ENCODE results near the gene CDKN2D. TPM values are rescaled to one million over a fixed set of nuclear protein-coding genes. Genes with fewer than 3 reads are reported as not detected.
"Not testable (repeated sequence)": the region's sequence is repeated elsewhere in the genome, so short reads cannot be mapped to it uniquely, and the experiment has no call there.

CDKN2D gene
- total RNA-seq, 1 donor from 2014 or later = 16.5 TPM

DNA sequence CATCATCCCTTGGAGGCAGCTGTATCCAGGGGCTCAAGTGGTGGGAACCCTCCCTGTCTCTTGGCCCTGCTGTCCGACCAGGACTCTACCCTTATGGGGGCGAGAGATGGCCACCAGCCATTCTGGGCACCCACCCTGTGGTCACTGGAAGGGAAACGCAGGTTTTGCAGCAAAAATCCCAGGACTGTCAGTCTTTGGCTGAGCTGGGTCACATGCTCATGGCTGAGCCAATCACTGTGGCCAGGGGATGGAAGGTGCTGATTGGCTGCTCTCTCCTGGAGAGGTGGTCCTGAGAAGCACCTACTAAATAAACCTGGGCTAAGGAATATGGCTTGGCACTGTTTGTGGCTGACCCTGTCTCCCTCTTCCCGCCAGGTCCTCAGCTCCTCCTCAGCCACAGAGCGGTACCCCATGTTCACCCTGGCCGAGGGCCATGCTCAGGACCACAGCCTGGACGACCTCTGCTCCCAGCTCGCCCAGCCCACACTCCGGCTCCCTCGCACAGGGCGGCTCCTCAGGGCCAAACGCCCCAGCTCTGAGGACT, 16.2 kb downstream of the CDKN2D start:
- no peak for DNase-seq (ENCODE audit: low read depth)

DNA sequence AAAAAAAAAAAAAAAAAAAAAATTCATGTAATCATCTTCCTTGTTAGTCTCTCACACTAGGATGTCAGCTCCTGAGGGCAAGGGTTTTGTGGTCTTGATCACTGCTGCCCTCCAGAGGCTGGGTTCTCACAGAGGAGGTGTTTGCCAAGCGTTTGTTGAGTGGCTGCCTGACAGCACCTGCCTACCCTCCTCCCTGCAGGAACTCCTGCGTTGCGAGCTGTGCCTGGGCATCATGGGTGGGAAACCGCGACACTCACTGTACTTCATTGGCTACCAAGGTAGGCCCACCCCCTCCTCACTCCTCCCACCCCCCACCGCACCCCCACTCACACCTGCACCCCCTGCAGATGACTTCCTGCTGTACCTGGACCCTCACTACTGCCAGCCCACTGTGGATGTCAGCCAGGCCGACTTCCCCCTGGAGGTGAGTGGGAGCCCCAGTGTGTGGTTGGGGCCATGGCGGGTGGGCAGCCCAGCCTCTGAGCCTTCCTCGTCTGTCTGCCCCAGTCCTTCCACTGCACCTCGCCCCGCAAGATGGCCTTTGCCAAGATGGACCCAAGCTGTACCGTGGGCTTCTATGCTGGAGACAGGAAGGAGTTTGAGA, 17.0 kb downstream of the CDKN2D start:
- peak; percentile 25 for DNase-seq (ENCODE audit: low read depth)

DNA sequence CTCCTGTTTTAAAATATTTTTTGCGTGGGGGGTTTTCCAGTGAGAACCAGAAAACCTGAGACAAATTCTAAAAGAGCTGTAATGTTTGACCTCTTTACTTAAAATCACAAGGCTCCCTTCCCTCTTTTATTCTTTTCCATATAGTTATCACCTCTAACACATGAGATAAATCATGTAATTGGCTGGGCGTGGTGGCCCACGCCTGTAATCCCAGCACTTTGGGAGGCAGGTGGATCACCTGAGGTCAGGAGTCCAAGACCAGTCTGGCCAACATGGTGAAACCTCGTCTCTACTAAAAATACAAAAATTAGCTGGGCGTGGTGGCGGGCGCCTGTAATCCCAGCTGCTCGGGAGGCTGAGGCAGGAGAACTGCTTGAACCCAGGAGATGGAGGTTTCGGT, 17.8 kb downstream of the CDKN2D start:
- DNase-seq (ENCODE audit: low read depth) = not testable (repeated sequence)

DNA sequence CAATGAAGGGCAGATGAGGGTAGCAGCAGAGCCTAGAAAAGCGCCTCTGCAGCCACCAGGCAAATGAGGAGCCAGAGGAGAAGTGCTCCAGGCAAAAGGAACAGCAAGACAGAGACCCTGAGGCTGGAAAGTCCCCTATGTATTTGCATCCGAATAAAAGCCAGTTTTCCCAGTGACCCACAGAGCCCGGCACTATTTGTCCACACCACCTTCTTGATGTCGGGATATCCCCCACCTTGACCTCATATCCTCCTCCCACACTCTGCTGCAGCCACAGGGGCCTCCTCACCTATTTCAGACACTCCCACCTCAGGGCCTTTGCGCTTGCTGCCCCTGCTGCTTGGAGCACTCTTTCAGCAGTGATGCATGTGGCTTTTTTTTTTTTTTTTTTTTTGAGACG, 18.4 kb downstream of the CDKN2D start:
- DNase-seq (ENCODE audit: low read depth) = no peak

DNA sequence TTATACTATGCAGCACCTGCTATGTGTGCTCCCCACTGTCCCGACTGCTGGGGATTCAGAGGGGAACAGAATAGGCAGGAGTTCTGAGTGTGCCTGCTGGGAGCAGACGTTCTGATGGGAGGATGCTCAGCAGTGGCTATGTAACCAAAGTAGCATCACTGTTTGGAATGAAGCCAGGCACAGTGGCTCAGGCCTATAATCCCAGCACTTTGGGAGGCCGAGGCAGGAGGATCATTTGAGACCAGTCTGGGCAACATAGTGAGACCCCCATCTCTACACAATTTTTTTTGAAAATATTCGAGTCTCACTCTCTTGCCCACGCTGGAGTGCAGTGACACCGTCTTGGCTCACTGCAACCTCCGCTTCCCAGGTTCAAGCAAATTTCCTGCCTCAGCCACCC, 19.0 kb downstream of the CDKN2D start:
- DNase-seq (ENCODE audit: low read depth) = no peak

DNA sequence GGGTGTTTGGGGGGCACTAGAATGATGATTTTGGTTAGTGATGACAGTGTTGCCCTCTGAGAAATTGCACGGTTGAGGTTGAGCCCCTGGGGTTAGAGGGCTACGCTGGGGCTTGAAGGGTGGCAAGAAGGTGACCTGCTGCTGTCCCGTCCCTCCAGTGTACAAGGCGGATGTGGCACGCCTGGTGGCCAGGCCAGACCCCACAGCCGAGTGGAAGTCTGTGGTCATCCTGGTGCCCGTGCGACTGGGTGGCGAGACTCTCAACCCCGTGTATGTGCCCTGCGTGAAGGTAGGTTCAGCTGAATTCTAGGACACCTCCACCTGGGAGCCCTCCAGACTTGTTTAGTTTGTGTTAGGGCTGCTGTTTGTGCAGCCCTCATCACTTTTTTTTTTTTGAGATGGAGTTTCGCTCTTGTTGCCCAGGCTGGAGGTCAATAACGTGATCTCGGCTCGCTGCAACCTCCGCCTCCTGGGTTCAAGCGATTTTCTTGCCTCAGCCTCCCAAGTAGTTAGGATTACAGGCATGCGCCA, 20.0 kb downstream of the CDKN2D start:
- no peak for DNase-seq (ENCODE audit: low read depth)

DNA sequence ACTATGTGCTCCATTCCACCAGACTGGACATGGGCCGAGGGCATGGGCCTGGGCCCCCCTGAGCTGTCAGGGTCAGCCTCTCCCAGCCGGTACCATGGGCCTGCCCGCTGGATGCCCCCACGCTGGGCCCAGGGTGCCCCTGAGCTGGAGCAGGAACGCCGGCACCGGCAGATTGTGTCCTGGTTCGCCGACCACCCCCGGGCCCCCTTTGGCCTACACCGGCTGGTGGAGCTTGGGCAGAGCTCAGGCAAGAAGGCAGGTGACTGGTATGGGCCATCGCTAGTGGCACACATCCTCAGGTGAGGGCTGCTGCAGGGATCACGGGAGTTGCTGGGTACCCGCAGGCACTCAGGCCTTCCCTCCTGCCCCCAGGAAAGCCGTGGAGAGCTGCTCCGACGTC, 22.0 kb downstream of the CDKN2D start:
- no peak for DNase-seq (ENCODE audit: low read depth)

DNA sequence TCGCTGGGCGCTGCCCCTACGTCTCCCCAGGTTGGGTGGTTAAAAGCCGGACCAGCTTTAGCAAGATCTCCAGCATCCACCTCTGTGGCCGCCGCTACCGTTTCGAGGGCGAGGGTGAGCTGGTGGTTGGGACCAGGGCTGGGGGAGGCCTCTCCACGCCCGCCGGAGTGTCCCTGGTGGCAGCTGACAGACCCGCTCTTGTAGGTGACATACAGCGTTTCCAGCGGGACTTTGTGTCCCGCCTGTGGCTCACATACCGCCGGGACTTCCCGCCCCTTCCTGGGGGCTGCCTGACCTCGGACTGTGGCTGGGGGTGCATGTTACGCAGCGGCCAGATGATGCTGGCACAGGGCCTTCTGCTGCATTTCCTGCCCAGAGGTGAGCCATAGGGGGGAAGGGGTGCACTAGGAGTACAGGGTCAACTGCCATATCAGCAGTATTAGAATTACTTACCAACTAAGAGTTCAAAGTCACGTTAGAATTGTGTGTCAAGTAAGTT, 24.0 kb downstream of the CDKN2D start:
- DNase-seq (ENCODE audit: low read depth) = no peak

DNA sequence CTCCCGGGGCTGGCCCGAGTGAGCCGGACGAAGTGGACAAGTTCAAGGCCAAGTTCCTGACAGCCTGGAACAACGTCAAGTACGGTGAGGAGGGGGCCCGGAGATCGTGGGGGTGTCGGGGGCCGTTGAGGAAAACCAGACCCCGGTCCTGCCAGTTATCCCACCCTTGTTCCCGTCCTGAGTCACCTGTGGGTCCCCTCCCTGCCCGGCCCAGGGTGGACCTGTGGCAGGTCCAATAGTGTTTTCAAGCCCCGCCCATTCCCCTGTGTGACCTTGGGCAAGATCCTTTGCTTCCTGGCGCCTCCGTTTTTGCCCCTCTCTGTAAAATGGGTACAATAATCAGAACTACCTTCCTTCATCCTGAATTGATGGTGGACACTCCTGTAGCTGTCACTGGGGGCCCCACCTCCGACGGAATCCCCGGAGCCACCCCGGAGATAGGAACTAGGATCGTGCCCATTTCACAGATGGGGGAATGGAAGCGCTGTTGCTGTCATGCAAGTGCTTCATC, 24.5 kb downstream of the CDKN2D start:
- no peak for DNase-seq (ENCODE audit: low read depth)

DNA sequence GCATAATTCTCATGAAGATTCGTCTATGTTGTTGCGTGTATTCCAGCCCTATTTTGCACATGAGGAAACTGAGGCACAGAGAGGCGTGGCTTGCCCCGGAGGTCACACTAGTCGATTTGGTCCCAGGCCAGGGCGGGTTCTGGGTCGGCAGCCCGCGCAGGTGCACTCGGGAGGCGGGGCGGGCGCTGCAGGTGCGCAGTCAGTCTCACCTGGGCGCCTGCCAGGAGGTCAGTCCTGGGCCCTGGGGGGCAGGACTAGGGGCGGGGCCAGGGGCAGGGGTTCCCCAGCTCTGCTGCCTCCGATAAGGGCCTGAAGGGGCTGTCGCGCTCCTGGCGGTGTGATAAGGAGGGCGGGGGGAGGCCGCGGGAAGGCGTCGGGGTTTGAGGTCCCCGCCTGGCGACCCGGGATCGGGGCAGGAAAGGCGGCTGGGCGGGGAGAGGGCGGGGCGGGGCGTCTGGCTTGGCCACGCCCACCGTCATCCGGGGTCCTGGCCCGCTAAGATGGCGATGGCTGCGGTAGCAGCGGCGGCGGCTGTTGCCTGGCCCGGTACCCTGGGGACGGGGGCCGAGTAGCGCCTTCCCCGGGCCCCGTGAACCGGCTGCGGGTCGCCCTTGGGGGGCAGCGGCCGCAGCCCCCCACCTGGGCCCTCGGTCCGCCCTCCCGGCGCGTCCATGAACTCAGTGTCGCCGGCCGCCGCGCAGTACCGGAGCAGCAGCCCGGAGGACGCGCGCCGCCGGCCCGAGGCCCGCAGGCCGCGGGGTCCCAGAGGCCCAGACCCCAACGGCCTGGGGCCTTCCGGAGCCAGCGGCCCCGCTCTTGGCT, 25.1 kb downstream of the CDKN2D start, which contains the start of gene ATG4D:
Gene ATG4D (plus strand): TSS at position 485 of the 822 bp plus-strand sequence. CDS start 187 bp downstream, at position 672.
- peak; percentile 76 for DNase-seq (ENCODE audit: low read depth)

DNA sequence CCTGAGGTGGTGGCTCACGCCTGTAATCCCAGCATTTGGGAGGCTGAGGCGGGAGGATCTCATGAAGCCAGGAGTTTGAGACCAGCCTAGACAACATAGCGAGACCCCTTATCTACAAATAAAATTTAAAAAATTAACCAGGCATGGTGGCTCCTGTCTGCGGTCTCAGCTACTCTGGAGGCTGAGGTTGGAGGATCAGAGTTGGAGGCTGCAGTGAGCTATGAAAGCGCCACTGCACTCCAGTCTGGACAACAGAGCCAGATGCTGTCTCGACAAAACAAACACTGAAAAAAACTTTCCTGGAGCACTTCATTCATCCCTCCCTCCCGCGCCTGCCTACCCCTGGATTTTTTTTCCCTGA, 25.7 kb downstream of the CDKN2D start:
- no peak for DNase-seq (ENCODE audit: low read depth)

DNA sequence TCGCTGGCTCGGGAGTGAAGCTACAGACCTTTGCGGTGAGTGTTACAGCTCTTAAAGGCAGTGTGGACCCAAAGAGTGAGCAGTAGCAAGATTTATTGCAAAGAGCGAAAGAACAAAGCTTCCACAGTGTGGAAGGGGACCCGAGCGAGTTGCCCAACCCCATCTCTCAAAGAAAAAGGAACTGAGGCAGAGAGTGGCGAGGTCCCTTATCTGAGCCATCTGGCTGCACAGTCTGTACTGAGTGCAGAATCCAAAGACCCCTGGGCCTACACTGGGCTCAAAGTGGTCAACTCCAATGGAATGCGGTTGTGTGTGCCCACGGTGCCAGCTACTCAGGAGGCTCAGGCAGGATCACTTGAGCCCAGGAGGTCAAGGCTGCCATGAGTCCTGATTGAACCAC, 29.8 kb downstream of the CDKN2D start:
- not testable (repeated sequence) for DNase-seq (ENCODE audit: low read depth)

DNA sequence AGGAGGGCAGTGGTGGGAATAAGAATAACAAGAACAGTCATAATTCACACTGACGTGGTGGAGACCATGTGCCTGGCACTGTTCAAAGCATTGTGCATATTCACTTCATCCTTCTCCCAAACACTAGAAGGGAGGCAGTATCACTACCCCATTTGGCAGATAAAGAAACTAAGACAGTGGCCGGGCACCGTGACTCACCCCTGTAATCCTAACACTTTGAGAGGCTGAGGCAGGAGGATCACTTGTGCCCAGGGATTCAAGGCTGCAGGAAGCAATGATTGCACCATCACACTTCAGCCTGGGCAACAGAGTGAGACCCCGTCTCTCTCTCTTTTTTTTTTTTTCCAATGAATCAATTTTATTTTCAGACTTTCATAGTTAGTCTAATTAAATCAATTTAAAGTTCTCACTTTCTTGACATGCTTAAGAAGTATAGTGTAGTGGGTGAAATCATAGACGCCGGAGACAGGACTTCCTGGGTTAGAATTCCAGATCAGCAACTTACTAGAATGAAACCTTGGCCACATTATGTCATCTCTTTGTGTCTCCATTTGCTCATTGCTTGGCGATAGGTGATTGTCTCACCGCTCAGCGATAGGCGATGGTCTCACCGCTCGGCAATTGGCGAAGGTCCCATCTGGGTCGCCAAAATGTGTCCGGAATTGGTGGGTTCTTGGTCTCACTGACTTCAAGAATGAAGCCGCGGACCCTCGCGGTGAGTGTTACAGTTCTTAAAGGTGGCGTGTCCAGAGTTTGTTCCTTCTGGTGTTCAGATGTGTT, 30.4 kb downstream of the CDKN2D start:
- no peak for DNase-seq (ENCODE audit: low read depth)

DNA sequence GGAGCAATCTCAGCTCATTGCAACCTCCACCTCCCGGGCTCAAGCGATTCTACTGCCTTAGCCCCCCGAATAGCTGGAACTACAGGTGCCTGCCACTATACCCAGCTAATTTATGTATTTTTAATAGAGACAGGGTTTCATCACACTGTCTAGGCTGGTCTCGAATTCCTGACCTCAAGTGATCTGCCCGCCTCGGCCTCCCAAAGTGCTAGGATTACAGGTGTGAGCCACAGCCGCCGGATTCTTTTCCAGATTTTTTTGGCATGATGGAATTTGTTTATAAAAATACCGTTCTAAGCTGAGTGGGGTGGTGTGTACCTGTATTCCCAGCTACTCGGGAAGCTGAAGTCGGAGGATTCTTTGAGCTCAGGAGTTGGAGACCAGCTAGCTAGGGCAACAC, 31.1 kb downstream of the CDKN2D start:
- DNase-seq (ENCODE audit: low read depth) = no peak

DNA sequence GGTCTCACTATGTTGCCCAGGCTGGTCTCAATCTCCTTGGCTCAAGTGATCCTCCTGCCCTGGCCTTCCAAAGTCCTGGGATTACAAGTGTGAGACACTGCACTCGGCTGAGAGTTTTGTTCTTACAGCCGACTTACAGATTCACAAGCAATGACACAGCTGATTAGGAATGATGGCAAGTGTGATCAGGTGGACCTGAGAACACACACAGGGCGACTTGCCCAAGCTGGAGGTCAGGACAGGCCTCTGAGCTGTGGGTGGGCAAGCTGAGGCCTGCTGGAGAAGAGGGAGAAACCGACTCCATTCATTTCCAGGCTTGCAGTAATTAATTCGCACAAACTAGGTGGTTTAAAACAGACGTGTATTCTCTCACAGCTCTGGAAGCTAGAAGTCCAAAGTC, 33.2 kb downstream of the CDKN2D start:
- DNase-seq (ENCODE audit: low read depth) = no peak

DNA sequence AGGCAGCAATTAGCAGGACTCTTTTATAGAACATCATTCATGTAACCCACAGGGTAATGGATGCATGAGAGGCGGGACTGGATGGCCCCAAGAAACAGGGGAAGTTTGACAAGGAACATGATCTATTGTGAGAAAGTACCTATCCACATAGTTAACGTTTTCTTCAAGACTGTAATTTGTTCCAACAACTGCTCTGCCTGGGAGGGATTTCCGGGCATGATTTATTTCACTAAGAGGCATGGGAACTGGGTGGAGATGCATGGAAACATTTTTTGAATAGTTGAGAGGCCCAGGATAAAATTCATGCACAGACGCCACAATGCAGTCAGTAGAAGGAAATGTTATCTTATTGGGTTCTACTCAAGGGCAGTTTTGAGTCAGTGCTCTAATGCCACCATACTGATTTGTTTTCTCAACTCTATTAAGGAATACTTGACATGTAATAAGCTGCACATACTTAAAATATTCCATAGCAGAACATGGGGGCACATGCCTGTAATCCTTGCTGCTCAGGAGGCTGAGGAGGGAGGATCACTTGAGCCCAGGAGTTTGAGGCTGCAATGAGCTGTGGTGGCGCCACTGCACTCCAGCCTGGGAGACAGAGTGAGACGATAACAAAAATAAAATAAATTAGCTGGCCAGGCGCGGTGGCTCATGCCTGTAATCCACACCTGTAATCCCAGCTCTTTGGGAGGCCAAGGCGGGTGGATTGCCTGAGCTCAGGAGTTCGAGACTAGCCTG, 35.0 kb downstream of the CDKN2D start:
- DNase-seq (ENCODE audit: low read depth) = peak; percentile 65

DNA sequence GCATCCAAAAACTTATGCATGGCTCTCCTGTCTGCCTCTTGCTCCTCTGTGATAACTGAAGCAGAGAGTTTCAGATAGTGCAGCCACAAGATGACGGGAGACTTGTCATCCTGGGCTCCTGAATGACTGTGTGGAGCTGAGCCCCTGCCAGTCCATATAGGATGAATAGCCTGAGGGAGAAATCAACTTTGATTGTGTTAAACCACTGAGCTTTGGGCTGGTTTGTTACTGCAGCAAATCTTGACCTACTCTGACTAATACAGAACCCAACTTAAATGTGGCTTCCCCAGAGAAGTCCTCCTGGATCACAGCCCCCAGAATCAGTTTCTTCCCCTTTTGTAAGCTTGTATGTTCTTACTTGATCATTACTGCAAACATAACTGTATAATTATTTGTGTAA, 36.3 kb downstream of the CDKN2D start:
- DNase-seq (ENCODE audit: low read depth) = no peak

DNA sequence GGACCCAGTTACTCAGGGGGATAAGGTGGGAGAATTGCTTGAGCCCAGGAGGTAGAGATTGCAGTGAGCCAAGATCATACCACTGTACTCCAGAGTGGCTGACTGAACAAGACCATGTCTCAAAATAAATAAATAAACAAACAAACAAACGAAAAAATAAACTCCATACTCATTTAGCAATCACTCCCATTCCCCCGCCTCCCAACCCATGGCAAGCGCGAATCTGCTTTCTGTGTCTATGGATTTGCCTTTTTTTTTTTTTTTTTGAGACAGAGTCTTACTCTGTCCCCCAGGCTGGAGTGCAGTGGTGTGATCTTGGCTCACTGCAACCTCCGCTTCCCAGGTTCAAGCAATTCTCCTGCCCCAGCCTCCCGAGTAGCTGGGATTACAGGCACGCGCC, 41.9 kb downstream of the CDKN2D start:
- DNase-seq (ENCODE audit: low read depth) = not testable (repeated sequence)

DNA sequence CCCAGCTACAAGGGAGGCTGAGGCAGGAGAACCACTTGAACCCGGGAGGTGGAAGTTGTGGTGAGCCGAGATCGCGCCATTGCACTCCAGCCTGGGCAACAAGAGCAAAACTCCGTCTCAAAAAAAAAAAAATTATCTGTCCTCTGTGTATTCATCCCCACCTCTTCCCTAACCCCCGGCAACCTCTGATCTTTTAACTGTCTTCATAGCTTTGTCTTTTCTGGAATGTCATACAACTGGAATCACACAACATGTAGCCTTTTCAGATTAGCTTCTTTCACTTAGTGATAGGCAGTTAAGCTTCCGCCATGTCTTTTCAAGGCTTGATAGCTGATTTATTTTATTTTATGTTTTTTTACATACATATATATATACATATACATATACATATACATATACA, 43.1 kb downstream of the CDKN2D start:
- no peak for DNase-seq (ENCODE audit: low read depth)

DNA sequence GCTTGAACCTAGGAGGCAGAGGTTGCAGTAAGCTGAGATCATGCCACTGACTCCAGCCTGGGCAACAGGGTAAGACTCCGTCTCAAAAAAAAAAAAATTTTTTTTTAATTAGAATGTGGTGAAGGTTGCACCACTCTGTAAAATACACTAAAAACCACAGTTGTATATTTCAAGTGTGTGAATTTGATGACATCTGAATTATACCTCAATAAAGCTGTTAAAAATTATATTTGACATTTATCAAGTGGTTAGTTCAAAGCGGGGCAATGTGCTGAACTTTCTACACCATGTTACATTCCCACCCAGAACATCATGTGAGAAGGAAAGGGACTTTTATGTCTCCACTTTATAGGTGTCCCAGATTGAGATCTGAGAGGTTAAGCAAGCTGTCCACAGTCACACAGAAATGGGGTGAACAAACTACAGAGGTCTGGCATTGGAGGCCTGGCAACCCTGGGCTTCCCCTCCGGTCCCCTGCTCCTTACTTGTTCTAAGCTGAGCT, 45.6 kb downstream of the CDKN2D start:
- DNase-seq (ENCODE audit: low read depth) = no peak

Measured in myocyte (in vitro differentiated cells).